ENCODE measurements around the gene MAK. TPM values are rescaled to one million over a fixed set of nuclear protein-coding genes. Genes with fewer than 3 reads are reported as not detected.

MAK gene
- total RNA-seq, 1 experiment from 2014 or later, result 0.20 TPM

- H4K5ac ChIP-seq (ENCODE audit: insufficient read length, low read depth, low read length), result no peak overlapping the region
- H3K27ac ChIP-seq (ENCODE audit: insufficient read length, low read depth, low read length), result no peak overlapping the region
These were observed 78.4 kb downstream of the MAK start for GRCh38 chr6:10759884-10760329.

More at GRCh38 chr6:10759884-10760329, 78.4 kb downstream of the MAK start:
- no peaks in the 10 kb centered on the region for H3K9me3 Mint-ChIP-seq
- peaks cover 0 to 6% of the 10 kb centered on the region in 2 experiments; a peak in 2 of 4 replicates for H3K4me1 Mint-ChIP-seq
- Histone ChIP-seq H3K9me3 (ENCODE audit: control insufficient read depth, low read depth, low read length) (no peaks in the 10 kb centered on the region), H3K4ac (ENCODE audit: low read depth, low read length) (no peak overlapping the region), H2BK5ac (ENCODE audit: insufficient read length, low read length) (no peak overlapping the region), H2BK15ac (ENCODE audit: low read depth, low read length) (no peak overlapping the region), H3K14ac (ENCODE audit: insufficient read depth, low read length) (no peak overlapping the region), H3T11ph (ENCODE audit: low read length) (no peak overlapping the region), H4K91ac (ENCODE audit: insufficient read length, low read depth, low read length) (no peak overlapping the region), H3K23me2 (ENCODE audit: insufficient read length, low read depth, low read length, poor library complexity, severe bottlenecking) (no peaks in the 10 kb centered on the region), H3K4me1 (ENCODE audit: insufficient read depth, low read length) (no peaks in the 10 kb centered on the region), H3K4me2 (ENCODE audit: insufficient read depth, insufficient read length, low read length) (no peak overlapping the region), H3K27me3 (ENCODE audit: insufficient read depth, low read length) (no peaks in the 10 kb centered on the region), H2AFZ (ENCODE audit: low read length) (no peak overlapping the region), H3K9ac (ENCODE audit: extremely low read depth, insufficient read length, low read length) (no peak overlapping the region), H3K23ac (ENCODE audit: insufficient read length, low read depth, low read length) (no peak overlapping the region), H3K79me1 (ENCODE audit: insufficient read depth, low read depth, low read length, poor library complexity, severe bottlenecking) (peaks cover 5% of the 10 kb centered on the region), H3K18ac (ENCODE audit: insufficient read length, low read depth, low read length) (no peak overlapping the region), H3K56ac (ENCODE audit: insufficient read length, low read depth, low read length) (no peak overlapping the region), H2BK120ac (ENCODE audit: low read depth, low read length, poor library complexity, severe bottlenecking) (no peak overlapping the region), H2BK12ac (ENCODE audit: insufficient read length, low read depth, low read length) (no peak overlapping the region), H3K79me2 (ENCODE audit: insufficient read depth, low read length) (no peaks in the 10 kb centered on the region), H2BK20ac (ENCODE audit: low read depth, low read length, poor library complexity, severe bottlenecking) (no peak overlapping the region), H2AK5ac (ENCODE audit: insufficient read length, low read length) (no peak overlapping the region), H4K20me1 (ENCODE audit: control insufficient read depth, insufficient read depth, insufficient read length) (no peaks in the 10 kb centered on the region), H4K8ac (replicated peaks; ENCODE audit: insufficient read length, low read depth, low read length) (no peak overlapping the region)
- no peak for TF ChIP-seq CTCF (conservative IDR thresholded peaks at IDR 0.05)
- H3K36me3 Mint-ChIP-seq (ENCODE audit: insufficient read depth in 1 of 3, low read depth in 3 of 3), result peaks cover 28 to 61% (median 48%) of the 10 kb centered on the region in 3 experiments; a peak in 6 of 7 replicates
- H3K27me3 Mint-ChIP-seq (ENCODE audit: low read depth), result no peaks in the 10 kb centered on the region
- no CpG with 5 or more reads among the region's 6 CpGs for WGBS (ENCODE audit: extremely low coverage, insufficient read length, low lambda C conversion rate)
- DNase-seq, result no peak
- no peak overlapping the region; a peak in 1 of 5 replicates for H3K4me3 Mint-ChIP-seq
- H3K27ac Mint-ChIP-seq, result peak overlapping the region; percentile 21 to 42 (median 36); a peak in 3 of 7 replicates
